ENCODE measurements around the gene GSDME.

The GSDME gene

DNA sequence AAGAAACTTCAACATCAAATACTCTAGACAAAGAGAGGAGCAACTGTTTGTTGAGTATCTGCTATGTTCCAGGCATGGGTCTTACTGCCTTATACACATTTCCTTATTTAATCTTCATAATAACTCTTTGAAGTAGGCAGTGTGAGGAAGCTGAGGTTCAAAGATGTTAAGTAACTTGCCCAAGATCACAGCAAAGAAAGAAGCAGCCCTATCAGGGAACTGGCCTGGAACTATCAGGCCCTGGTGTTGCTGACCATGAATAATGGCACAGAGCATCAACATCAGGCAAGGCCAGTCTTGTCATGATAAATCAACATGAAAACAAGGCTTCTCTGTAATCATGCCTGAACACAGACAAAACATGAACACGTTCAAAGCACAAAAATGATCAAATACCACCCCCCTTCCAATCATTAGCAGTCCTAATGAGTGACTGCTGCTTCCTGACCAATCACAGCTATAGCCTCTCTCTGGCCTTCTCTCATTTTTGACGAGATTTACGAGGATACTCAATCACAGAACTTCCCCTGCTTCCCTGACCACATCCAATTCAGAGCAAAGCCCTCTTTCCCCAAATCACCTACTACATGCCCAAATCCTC is 2.3 kb downstream of the GSDME start:
- DNase-seq (ENCODE audit: insufficient read length) (no peak), FAIRE-seq (peak; percentile 30)
- peak; percentile 49; the same call in 1 of the 2 replicates for TF ChIP-seq POLR2A (IDR thresholded peaks at IDR 0.05; ENCODE audit: low read depth, low read length)
- TF ChIP-seq POLR2AphosphoS5 (IDR thresholded peaks at IDR 0.05; ENCODE audit: low read depth, low read length), result no peak

DNA sequence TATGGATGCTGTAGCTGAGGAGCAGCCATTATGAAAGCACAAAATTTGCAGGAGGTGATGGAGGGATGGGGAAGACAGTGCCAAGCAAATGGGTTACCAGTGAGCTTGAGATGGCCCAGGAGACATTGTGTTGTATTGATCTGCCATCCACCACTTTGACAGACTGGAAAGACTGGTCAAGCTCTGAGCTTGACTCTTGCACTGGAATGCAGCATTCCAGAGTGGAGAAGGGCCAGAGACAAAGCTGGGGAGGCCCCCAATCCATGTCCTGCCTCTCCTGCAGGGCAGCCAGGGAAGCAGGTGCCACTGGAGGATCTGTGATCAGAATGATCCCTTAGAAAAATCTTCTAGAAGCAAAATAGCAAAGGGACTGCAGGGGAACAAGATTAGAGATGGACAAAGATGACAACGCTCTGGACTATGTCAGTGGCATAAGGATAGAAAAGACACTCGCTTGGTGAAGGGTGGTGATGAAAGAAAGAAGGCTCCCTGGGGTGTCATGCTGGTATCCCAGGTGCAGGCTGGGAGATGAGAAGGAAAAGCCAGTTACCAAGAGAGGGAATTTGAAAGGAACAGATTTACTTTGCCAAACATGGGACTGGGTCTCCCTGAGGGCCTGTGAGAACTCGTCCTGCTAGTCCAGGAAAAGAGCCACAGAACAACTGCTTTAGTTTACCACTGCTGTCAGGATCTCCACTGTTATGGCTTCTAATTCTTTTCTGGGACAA is 5.0 kb downstream of the GSDME start:
- FAIRE-seq (no peak), DNase-seq (ENCODE audit: insufficient read length) (no peak)
- TF ChIP-seq TAF1 (IDR thresholded peaks at IDR 0.05; ENCODE audit: borderline replicate concordance, low read depth, low read length) (no peak), POLR2A (IDR thresholded peaks at IDR 0.05; ENCODE audit: low read depth, low read length) (no peak), POLR2AphosphoS5 (IDR thresholded peaks at IDR 0.05; ENCODE audit: low read depth, low read length) (no peak)

DNA sequence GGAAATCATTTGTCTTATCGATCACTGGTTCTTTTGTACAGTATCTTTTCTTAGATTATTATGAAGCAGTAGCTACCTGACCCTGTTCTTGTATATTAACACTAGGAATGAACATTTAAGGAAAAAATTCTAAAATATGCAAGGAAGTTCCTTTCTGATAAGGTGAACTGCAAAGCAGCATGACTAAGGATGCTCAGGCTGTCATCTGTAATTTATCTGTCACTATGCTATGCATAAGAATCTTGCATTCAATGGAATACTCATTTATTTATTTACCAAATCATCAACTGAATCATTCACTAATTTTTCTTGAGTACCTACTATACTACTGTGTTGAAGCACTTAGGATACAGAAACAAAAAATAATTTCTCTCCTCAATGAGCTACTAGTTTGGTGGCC is 5.8 kb downstream of the GSDME start:
- FAIRE-seq, result no peak
- TF ChIP-seq POLR2A (IDR thresholded peaks at IDR 0.05; ENCODE audit: low read depth, low read length), result no peak
- TF ChIP-seq TAF1 (IDR thresholded peaks at IDR 0.05; ENCODE audit: borderline replicate concordance, low read depth, low read length), result no peak
- no peak for TF ChIP-seq POLR2AphosphoS5 (IDR thresholded peaks at IDR 0.05; ENCODE audit: low read depth, low read length)

GRCh38 chr7:24750441-24751055 is 6.7 kb downstream of the GSDME start:
- no peak for FAIRE-seq
- no peak for DNase-seq (ENCODE audit: insufficient read length)
- TF ChIP-seq TAF1 (IDR thresholded peaks at IDR 0.05; ENCODE audit: borderline replicate concordance, low read depth, low read length) (no peak), POLR2AphosphoS5 (IDR thresholded peaks at IDR 0.05; ENCODE audit: low read depth, low read length) (no peak), POLR2A (IDR thresholded peaks at IDR 0.05; ENCODE audit: low read depth, low read length) (no peak)

More for the DNA sequence above, 5.8 kb downstream of the GSDME start:
- DNase-seq (ENCODE audit: insufficient read length), result no peak

- TF ChIP-seq TAF1 (IDR thresholded peaks at IDR 0.05; ENCODE audit: borderline replicate concordance, low read depth, low read length) (no peak), POLR2A (IDR thresholded peaks at IDR 0.05; ENCODE audit: low read depth, low read length) (no peak), POLR2AphosphoS5 (IDR thresholded peaks at IDR 0.05; ENCODE audit: low read depth, low read length) (no peak)
- FAIRE-seq (no peak), DNase-seq (ENCODE audit: insufficient read length) (no peak)
Observed at GRCh38 chr7:24748521-24748920, 8.7 kb downstream of the GSDME start.

DNA sequence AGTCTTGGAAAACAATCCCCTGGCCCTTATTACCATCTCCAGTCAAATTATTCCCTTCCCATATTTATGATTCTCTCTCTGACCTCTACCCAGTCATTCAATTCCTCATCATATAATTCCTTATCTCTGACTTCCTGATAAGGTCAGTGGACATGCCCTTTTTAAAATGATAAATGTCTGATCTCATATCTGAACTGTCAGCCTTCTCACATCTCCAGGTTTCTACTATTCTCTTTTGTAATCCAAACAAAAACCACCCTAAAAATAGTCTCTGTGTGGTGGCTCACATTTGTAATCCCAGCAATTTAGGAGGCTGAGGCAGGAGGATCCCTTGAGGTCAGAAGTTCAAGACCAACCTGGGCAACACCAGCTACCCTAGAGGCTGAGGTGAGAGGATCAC is 11.9 kb downstream of the GSDME start:
- FAIRE-seq (no peak), DNase-seq (ENCODE audit: insufficient read length) (no peak)
- no peak for TF ChIP-seq POLR2AphosphoS5 (IDR thresholded peaks at IDR 0.05; ENCODE audit: low read depth, low read length)
- no peak for TF ChIP-seq POLR2A (IDR thresholded peaks at IDR 0.05; ENCODE audit: low read depth, low read length)
- no peak for TF ChIP-seq TAF1 (IDR thresholded peaks at IDR 0.05; ENCODE audit: borderline replicate concordance, low read depth, low read length)

GRCh38 chr7:24743471-24743870 is 13.8 kb downstream of the GSDME start:
- TF ChIP-seq POLR2AphosphoS5 (IDR thresholded peaks at IDR 0.05; ENCODE audit: low read depth, low read length), result no peak
- TF ChIP-seq POLR2A (IDR thresholded peaks at IDR 0.05; ENCODE audit: low read depth, low read length), result no peak
- TF ChIP-seq TAF1 (IDR thresholded peaks at IDR 0.05; ENCODE audit: borderline replicate concordance, low read depth, low read length), result no peak
- DNase-seq (ENCODE audit: insufficient read length), result no peak
- no peak for FAIRE-seq

- FAIRE-seq (no peak), DNase-seq (ENCODE audit: insufficient read length) (no peak)
- TF ChIP-seq TAF1 (IDR thresholded peaks at IDR 0.05; ENCODE audit: borderline replicate concordance, low read depth, low read length), result no peak
- no peak for TF ChIP-seq POLR2A (IDR thresholded peaks at IDR 0.05; ENCODE audit: low read depth, low read length)
- TF ChIP-seq POLR2AphosphoS5 (IDR thresholded peaks at IDR 0.05; ENCODE audit: low read depth, low read length), result no peak
Observed at GRCh38 chr7:24742506-24743162, 14.6 kb downstream of the GSDME start.

DNA sequence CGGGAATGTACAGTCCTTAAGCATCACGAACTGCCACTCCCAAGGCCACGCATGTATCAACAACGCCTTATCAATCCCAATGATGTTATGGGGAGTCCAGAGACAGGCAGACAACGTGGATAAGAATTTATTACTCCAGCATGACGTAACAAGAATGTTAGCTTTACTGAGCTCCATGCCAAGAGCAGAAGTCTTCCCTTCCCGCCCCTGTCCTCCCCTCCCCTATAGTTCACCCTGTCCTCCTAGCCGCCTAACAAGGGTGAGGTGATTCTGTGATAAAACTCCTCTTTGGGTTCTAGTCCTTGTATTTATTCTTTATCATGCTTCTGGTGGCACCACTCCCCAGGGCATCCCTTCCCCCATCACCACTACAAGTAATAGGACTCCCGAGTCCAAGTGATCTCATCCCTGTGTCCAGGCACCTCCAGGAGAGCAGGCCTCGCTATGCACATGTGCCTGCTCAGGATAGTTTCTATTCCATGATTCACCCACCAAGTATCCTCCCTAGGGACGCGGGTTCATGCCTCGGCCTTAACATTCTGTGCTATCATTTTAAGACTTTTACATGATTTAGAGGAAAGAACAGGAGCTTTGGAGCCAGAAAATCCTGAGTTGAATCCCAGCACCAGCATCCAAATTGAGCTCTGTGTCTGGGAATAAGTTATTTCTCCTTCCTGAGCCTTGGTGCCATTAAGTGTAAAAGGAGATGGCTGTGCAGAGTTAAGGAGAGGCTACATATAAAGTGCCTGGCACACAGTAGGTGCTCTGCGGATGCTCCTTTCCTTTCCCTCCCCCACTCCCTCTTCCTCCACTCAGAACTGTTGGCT is 15.4 kb downstream of the GSDME start:
- DNase-seq (ENCODE audit: insufficient read length) (no peak), FAIRE-seq (no peak)

DNA sequence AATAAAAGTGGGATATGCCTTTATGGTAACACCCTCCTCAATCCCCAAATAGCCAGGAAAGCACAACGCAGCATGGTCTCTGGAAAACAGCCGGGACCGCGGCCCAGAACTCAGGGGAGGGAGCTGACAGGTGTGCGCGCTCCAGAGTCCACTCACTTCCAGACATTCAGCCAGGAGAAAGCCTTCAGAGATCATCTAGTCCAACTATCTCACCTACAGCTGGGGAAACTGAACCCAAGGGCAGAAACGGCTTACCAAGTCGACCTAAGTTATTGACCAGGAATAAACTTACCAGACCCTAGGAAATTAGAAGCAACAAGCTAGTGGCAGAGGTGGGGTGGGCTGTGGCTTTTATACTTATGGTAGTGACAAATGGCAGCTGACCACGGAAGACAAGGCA is 16.4 kb downstream of the GSDME start:
- FAIRE-seq, result no peak
- no peak for TF ChIP-seq POLR2AphosphoS5 (IDR thresholded peaks at IDR 0.05; ENCODE audit: low read depth, low read length)
- no peak for TF ChIP-seq TAF1 (IDR thresholded peaks at IDR 0.05; ENCODE audit: borderline replicate concordance, low read depth, low read length)
- no peak for TF ChIP-seq POLR2A (IDR thresholded peaks at IDR 0.05; ENCODE audit: low read depth, low read length)

More for the DNA sequence above, 15.4 kb downstream of the GSDME start:
- TF ChIP-seq TAF1 (IDR thresholded peaks at IDR 0.05; ENCODE audit: borderline replicate concordance, low read depth, low read length), result no peak
- TF ChIP-seq POLR2AphosphoS5 (IDR thresholded peaks at IDR 0.05; ENCODE audit: low read depth, low read length), result no peak
- TF ChIP-seq POLR2A (IDR thresholded peaks at IDR 0.05; ENCODE audit: low read depth, low read length), result no peak

DNA sequence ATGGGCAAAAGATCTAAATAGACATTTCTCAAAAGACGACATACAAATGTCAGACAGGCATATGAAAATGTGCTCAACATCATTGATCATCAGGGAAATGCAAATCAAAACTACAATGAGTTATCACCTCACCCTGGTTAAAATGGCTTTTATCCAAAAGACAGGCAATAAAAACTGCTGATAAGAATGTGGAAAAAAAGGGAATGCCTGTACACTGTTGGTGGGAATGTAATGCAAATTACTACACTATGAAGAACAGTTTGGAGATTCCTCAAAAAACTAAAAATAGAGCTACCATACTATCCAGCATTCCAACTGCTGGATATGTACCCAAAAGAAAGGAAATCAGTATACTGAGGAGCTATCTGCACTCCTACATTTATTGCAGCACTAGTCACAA is 18.0 kb downstream of the GSDME start:
- FAIRE-seq (no peak), DNase-seq (ENCODE audit: insufficient read length) (no peak)
- TF ChIP-seq POLR2AphosphoS5 (IDR thresholded peaks at IDR 0.05; ENCODE audit: low read depth, low read length) (no peak), TAF1 (IDR thresholded peaks at IDR 0.05; ENCODE audit: borderline replicate concordance, low read depth, low read length) (no peak), POLR2A (IDR thresholded peaks at IDR 0.05; ENCODE audit: low read depth, low read length) (no peak)

More for the DNA sequence above, 16.4 kb downstream of the GSDME start:
- DNase-seq (ENCODE audit: insufficient read length), result no peak
